Measurements from ENCODE around the gene PWP2. TPM values are rescaled to one million over a fixed set of nuclear protein-coding genes. Genes with fewer than 3 reads are reported as not detected.
A peak's percentile ranks its signal among the peaks of the same experiment; 100 is the strongest.

Gene PWP2
- total and polyA plus RNA-seq, 2 donors = 8.6 to 9.2 TPM

DNA sequence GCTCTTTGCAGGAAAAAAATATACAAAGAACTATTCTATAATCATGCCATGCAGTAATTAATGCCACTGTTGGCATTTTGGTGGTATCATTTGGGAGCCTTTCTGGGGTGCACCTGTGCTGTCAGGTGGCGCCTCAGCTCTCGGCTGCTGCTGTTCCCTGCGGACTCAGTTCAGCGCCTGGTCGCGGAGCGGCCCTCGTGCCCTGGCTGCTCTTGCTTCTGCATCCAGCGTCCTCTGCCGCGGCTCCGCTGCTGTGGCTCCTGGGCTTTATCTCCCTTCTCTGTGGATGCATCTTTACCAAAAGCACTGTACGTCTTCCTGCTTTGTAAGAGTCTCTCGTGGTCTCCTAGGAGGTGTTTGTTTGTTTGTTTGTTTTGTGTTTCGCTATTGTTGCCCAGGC is 35.1 kb upstream of the PWP2 start:
- DNase-seq (ENCODE audit: extremely low spot score) = no peak
- 96% methylated on average over 15 of the region's 15 CpGs for WGBS

DNA sequence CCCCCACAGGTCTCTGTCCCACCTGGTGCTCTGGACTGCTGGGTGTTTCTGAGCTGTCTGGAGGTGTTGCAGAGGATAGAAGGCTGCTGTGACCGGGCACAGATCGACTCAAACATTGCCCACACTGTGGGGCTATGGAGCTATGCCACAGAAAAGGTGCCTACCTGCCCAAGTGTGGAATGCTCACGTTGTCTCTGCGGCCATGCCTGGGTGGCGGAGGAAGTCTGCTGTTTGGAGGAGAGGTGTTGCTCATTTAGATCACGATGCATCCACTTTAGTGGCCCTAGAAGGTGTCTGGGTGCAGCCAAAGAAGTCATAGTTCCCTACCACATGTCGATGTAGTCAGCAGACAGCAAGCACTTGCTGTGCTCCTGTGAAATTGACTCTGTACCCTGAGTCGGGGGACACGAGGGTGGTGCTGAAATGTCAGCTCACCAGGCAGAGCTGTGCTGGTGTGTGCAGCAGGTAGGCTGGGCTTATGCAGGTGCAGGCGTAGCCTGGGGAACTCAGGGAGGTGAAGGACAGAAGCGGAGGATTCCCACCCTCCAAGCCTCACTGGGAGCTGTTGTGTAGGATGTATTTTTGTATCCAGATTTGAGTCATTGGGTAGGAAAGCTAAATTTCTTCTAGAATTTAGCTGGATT is 32.8 kb upstream of the PWP2 start:
- no peak overlapping the region for H3K27ac ChIP-seq (ENCODE audit: low read depth)
- no peaks in the 10 kb centered on the region for H3K4me1 ChIP-seq (ENCODE audit: insufficient read depth)
- DNase-seq (ENCODE audit: extremely low spot score) = no peak
- WGBS = 93% methylated on average over 11 of the region's 11 CpGs
- no peaks in the 10 kb centered on the region for H3K36me3 ChIP-seq (ENCODE audit: insufficient read depth)
- H3K4me3 ChIP-seq (ENCODE audit: low read depth, low read length) = no peak overlapping the region

More for the DNA sequence above, 35.1 kb upstream of the PWP2 start:
- no peaks in the 10 kb centered on the region for H3K4me1 ChIP-seq (ENCODE audit: insufficient read depth)
- H3K27ac ChIP-seq (ENCODE audit: low read depth) = no peak overlapping the region
- H3K36me3 ChIP-seq (ENCODE audit: insufficient read depth) = no peaks in the 10 kb centered on the region
- H3K4me3 ChIP-seq (ENCODE audit: low read depth, low read length) = no peak overlapping the region

DNA sequence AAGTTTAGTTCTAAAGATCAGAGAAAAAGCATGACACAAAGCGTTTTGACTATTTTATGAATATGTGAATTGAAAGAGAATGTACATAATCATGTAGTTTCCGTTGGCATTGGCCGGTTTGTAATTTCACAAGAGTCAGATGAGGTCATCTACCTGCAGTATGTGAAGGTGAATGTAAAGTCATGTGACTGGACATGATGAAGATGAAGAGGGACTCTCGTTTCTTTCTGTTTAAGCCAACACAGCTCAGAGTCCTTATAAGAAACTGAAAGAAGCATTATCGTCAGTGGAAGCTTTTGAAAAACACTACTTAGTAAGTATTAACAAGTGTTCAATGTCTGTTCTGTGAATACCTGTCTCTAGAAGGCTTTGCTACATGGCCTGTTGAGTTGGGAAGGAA is 30.9 kb upstream of the PWP2 start:
- Histone ChIP-seq H3K36me3 (ENCODE audit: insufficient read depth) (no peaks in the 10 kb centered on the region), H3K4me1 (ENCODE audit: insufficient read depth) (no peaks in the 10 kb centered on the region), H3K4me3 (ENCODE audit: low read depth, low read length) (no peak overlapping the region), H3K27ac (ENCODE audit: low read depth) (no peak overlapping the region)
- no peak for DNase-seq (ENCODE audit: extremely low spot score)
- WGBS = 89% methylated on average over 5 of the region's 5 CpGs

DNA sequence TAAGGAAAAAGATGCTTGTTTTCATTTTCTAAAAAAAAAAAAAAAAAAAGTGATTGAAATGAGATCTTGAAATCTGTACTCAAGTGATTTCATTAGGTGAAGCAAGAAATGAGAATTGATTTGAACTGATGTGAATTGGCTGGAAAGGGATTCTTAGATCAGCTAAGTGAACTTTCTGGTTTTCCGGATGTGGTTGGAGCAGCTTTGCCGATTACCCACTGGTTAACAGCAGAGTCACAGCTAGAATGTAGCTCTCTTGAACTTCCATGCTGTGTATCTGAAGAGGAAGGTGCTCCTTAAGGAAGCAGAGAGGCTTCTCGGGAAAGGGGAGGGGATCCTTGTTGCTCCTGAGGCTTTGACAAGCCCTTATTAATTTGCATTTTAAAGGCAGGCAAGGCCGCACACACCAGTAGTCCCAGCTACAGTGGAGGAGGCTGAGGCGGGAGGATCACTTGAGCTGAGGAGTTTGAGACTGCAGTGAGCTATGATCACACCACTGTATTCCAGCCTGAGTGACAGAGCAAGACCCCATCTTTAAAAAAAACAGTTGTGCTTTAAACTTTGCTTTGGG is 28.7 kb upstream of the PWP2 start:
- H3K4me1 ChIP-seq (ENCODE audit: insufficient read depth) = no peaks in the 10 kb centered on the region
- no peak overlapping the region for H3K4me3 ChIP-seq (ENCODE audit: low read depth, low read length)
- no peaks in the 10 kb centered on the region for H3K36me3 ChIP-seq (ENCODE audit: insufficient read depth)
- WGBS = 87% methylated on average over 5 of the region's 5 CpGs
- DNase-seq (ENCODE audit: extremely low spot score) = no peak
- H3K27ac ChIP-seq (ENCODE audit: low read depth) = no peak overlapping the region

DNA sequence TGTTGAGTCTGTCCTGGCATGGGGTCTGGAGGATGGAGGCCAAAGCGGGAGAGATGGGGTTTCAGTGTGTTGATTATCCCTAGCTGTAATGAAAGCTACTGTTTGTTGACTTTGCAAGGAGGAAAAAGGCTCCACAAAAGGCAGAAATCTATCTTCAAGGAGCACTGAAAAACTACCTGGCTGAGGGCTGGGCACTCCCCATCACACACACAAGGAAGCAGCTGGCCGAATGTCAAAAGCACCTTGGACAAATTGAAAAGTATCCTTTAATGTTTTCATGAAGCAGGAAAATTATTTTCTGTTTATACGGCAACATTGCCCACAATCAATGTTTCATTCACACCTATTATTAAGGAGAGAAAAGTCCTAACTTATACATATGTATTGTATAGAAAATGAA is 27.8 kb upstream of the PWP2 start:
- 93% methylated on average over 3 of the region's 3 CpGs for WGBS
- DNase-seq (ENCODE audit: extremely low spot score) = no peak
- Histone ChIP-seq H3K4me1 (ENCODE audit: insufficient read depth) (no peaks in the 10 kb centered on the region), H3K36me3 (ENCODE audit: insufficient read depth) (no peaks in the 10 kb centered on the region), H3K27ac (ENCODE audit: low read depth) (no peak overlapping the region), H3K4me3 (ENCODE audit: low read depth, low read length) (no peak overlapping the region)

DNA sequence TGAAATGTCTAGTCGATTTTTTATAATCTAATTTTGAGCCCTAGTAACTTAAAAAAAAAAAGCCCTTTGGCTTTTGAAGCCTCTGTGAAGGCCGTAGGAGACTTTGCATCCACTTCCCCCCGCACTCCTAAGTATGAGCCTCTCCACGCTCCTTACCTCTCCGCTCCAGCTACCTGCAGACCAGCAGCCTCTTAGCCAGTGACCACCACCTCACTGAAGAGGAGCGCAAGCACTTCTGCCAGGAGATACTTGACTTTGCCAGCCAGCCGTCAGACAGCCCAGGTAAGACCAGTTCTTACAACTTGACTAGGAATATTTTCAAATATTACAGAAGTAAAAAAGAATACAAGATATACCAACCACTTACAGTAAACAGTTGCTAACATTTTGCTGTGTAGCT is 27.4 kb upstream of the PWP2 start:
- no peak overlapping the region for H3K4me3 ChIP-seq (ENCODE audit: low read depth, low read length)
- WGBS = 92% methylated on average over 7 of the region's 7 CpGs
- DNase-seq (ENCODE audit: extremely low spot score) = no peak
- no peaks in the 10 kb centered on the region for H3K36me3 ChIP-seq (ENCODE audit: insufficient read depth)
- H3K4me1 ChIP-seq (ENCODE audit: insufficient read depth) = no peaks in the 10 kb centered on the region
- H3K27ac ChIP-seq (ENCODE audit: low read depth) = no peak overlapping the region

DNA sequence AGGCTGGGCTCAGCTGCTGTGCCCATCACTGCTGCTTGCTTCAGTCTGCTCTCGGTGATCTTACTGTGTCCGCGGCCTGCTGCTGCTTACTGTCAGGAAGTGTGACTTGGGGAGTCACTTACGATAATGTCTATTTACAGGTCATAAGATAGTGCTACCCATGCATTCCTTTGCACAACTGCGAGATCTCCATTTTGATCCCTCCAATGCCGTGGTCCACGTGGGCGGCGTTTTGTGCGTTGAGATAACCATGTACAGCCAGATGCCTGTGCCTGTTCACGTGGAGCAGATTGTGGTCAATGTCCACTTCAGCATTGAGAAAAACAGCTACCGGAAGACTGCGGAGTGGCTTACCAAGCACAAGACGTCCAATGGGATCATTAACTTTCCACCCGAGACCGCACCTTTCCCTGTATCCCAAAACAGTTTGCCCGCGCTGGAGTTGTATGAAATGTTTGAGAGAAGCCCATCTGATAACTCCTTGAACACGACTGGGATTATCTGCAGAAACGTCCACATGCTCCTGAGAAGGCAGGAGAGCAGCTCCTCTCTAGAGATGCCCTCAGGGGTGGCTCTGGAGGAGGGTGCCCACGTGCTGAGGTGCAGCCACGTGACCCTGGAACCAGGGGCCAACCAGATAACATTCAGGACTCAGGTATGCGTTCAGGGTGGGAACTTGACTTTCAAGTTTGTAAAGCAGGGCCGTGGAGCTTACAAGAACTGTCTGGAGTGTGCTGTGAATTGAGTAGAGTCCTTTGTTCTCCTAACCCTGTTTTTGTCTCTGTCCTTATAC is 24.4 kb upstream of the PWP2 start:
- DNase-seq (ENCODE audit: extremely low spot score) = no peak
- no peaks in the 10 kb centered on the region for H3K4me1 ChIP-seq (ENCODE audit: insufficient read depth)
- H3K36me3 ChIP-seq (ENCODE audit: insufficient read depth) = no peaks in the 10 kb centered on the region
- H3K27ac ChIP-seq (ENCODE audit: low read depth) = peak overlapping the region; percentile 69
- no peak overlapping the region for H3K4me3 ChIP-seq (ENCODE audit: low read depth, low read length)
- 83% methylated on average over 24 of the region's 24 CpGs for WGBS

DNA sequence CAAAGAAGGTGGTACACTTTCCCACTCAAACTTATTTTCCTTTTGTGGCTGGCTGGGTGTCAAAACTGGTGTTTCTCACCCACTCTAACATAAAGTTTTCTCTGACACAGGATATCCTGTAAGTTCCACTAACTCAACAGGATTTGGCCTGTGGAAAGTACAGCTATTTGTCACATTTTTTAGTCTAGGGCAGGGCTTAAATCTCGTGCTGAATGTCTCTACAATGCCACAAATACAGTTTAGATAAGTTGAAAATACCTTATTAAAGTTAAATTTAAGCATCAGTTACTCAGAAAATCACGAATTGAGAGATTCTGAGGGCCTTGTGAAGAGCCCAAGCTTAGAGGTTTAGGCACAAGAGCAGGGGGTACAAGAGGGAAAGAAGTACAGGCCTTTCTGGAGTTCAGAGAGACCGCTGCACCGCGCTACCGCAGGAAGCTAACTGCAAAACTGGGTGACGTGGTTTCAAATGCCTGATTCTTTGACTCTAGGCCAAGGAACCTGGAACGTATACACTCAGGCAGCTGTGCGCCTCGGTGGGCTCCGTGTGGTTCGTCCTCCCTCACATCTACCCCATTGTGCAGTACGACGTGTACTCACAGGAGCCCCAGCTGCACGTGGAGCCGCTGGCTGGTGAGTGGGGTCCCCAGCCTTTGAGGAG is 23.4 kb upstream of the PWP2 start:
- peak overlapping the region; percentile 69 for H3K27ac ChIP-seq (ENCODE audit: low read depth)
- no peaks in the 10 kb centered on the region for H3K4me1 ChIP-seq (ENCODE audit: insufficient read depth)
- H3K4me3 ChIP-seq (ENCODE audit: low read depth, low read length) = no peak overlapping the region
- 60% methylated on average over 16 of the region's 16 CpGs for WGBS
- no peaks in the 10 kb centered on the region for H3K36me3 ChIP-seq (ENCODE audit: insufficient read depth)
- DNase-seq (ENCODE audit: extremely low spot score) = no peak

DNA sequence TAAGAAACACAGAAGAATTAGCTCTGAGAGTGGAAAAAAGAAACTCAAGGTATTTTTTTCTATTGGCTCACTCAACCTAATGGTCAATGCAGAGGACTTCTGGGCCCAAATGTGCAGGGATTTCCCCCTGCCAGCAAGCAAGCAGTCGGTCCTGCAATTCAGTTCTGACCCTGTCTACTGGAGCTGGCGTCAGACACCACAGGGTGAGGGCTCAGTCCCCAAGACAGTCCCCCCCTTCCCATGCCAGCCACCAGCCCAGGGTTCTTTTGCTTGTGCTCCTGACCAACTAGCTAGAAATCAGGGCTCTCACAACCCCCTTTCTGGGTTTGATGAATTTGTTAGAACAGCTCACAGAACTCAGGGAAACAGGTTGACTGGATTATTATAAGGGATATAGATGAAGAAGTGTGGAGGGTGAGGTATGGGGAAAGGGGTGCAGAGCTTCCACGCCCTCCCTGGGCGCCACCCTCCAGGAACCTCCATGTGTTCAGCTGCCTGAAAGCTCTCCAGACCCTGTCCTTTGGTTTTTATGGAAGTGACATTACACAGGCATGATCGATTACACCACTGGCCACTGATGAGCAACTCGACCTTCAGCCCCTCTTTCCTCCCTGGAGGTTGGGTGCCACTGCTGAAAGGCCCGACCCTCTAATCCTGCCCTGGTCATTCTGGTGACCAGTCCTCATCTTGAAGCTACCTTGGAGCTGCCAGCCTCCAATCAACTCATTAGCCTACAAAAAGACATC is 22.5 kb upstream of the PWP2 start:
- no peak overlapping the region for H3K27ac ChIP-seq (ENCODE audit: low read depth)
- no peaks in the 10 kb centered on the region for H3K4me1 ChIP-seq (ENCODE audit: insufficient read depth)
- DNase-seq (ENCODE audit: extremely low spot score) = no peak
- no peak overlapping the region for H3K4me3 ChIP-seq (ENCODE audit: low read depth, low read length)
- H3K36me3 ChIP-seq (ENCODE audit: insufficient read depth) = no peaks in the 10 kb centered on the region
- 79% methylated on average over 7 of the region's 7 CpGs for WGBS

DNA sequence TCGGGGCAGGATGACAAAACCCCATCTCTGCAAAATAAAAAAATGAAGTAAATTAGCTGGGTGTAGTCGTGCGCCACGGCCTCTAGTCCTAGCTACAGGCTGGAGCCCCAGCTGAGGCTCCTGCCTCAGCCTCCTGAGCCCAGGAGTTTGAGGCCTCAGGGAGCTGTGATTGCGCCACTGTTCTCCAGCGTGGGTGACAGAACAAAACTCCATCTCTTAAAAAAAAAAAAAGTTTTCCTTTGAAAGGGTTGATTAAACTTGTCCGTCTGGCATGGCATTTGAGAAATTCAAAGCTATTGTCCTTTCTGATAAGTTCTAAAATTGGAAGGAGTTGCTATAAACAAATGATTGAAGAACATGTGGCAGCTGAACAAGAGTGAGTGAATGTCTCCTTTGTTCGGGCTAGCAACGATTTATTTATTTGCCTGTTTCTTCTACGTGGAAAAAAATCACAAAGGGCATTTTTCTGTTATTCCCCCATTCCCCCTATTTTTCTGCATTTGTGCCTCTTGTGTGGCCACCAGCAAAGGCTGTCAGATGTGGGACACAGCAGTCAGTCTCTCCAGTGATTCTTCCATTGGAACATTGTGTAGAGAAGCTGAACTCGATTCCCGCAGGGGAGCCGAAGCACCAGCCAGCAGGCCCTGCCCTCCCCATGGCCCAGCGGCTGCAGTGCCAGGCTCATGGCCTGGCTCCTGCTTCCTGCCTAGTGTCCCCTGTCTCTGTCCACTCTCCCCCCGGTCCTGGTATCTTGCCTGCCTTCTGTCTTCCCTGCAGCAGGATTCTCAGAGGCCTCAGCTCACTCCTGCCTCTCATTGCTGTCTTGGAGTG is 21.5 kb upstream of the PWP2 start:
- Histone ChIP-seq H3K27ac (ENCODE audit: low read depth) (no peak overlapping the region), H3K4me3 (ENCODE audit: low read depth, low read length) (no peak overlapping the region), H3K36me3 (ENCODE audit: insufficient read depth) (no peaks in the 10 kb centered on the region), H3K4me1 (ENCODE audit: insufficient read depth) (no peaks in the 10 kb centered on the region)
- DNase-seq (ENCODE audit: extremely low spot score) = no peak
- 82% methylated on average over 15 of the region's 15 CpGs for WGBS

DNA sequence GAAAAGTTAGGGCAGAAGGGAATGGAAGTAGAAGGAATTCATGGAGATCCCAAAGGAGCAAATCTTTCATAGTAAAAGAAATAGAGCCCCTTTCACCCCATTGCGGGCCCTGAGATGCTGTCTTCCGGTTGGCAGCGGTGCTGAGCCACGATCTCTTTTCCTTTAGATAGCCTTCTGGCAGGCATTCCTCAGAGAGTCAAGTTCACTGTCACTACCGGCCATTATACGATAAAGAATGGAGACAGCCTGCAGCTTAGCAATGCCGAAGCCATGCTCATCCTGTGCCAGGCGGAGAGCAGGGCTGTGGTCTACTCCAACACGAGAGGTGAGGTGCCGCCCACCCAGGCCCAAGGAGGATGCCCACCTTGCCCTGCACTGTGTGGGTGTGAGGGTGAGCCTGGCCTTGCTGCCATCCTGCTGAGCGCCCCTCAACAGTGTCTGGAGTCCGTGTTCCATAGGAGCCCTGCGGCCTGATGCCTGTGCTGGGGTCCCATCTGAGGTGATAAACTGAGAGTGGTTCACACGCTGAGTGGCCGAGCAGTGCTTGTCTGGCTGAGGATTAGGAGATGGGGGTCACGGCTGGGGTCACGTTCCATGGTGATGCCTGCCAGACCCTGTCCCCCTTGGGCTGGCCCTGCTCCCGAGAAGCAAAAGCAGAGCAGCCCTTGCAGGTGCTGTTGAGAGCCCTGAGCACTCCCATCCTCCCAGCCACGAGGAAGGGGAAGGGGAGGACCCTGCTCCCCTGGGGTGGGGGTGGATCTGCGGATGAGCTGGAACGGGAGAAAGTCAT is 20.4 kb upstream of the PWP2 start:
- Histone ChIP-seq H3K4me1 (ENCODE audit: insufficient read depth) (no peaks in the 10 kb centered on the region), H3K36me3 (ENCODE audit: insufficient read depth) (no peaks in the 10 kb centered on the region), H3K4me3 (ENCODE audit: low read depth, low read length) (no peak overlapping the region), H3K27ac (ENCODE audit: low read depth) (no peak overlapping the region)
- DNase-seq (ENCODE audit: extremely low spot score) = no peak
- whole genome bisulfite sequencing = 82% methylated on average over 21 of the region's 21 CpGs

Data from urinary bladder (tissue), 4 donors.